Measurements from ENCODE around the gene NR1D2.

NR1D2 gene

DNA sequence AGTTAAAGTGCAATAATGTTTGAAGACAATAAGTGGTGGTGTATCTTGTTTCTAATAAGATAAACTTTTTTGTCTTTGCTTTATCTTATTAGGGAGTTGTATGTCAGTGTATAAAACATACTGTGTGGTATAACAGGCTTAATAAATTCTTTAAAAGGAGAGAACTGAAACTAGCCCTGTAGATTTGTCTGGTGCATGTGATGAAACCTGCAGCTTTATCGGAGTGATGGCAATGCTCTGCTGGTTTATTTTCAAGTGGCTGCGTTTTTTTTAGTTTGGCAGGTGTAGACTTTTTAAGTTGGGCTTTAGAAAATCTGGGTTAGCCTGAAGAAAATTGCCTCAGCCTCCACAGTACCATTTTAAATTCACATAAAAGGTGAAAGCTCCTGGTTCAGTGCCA is 25.5 kb upstream of the NR1D2 start:
- intact Hi-C loops (cut with DNase I; ENCODE audit: low total_unique reads), result no loop called here
- H3K27ac ChIP-seq, result no peak overlapping the region

GRCh38 chr3:23920151-23920655 is 24.9 kb upstream of the NR1D2 start:
- Histone ChIP-seq H3K27me3 (no peaks in the 10 kb centered on the region), H3K4me1 (peaks cover 0 to 33% (median 13%) of the 10 kb centered on the region in 4 donors), H3K27ac (no peak overlapping the region), H3K36me3 (peaks cover 21 to 41% (median 34%) of the 10 kb centered on the region in 3 donors), H3K4me3 (no peak overlapping the region), H3K9me3 (no peaks in the 10 kb centered on the region)
- TF ChIP-seq, protein P1, sequence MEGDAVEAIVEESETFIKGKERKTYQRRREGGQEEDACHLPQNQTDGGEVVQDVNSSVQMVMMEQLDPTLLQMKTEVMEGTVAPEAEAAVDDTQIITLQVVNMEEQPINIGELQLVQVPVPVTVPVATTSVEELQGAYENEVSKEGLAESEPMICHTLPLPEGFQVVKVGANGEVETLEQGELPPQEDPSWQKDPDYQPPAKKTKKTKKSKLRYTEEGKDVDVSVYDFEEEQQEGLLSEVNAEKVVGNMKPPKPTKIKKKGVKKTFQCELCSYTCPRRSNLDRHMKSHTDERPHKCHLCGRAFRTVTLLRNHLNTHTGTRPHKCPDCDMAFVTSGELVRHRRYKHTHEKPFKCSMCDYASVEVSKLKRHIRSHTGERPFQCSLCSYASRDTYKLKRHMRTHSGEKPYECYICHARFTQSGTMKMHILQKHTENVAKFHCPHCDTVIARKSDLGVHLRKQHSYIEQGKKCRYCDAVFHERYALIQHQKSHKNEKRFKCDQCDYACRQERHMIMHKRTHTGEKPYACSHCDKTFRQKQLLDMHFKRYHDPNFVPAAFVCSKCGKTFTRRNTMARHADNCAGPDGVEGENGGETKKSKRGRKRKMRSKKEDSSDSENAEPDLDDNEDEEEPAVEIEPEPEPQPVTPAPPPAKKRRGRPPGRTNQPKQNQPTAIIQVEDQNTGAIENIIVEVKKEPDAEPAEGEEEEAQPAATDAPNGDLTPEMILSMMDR (IDR thresholded peaks at IDR 0.05), result no peak
- no peak for DNase-seq
- intact Hi-C loops (cut with DNase I; ENCODE audit: low total_unique reads), result no loop called here

More for the DNA sequence above, 25.5 kb upstream of the NR1D2 start:
- peaks cover 21 to 41% (median 34%) of the 10 kb centered on the region in 3 donors for H3K36me3 ChIP-seq
- H3K4me3 ChIP-seq, result no peak overlapping the region
- H3K27me3 ChIP-seq, result no peaks in the 10 kb centered on the region
- no peak for DNase-seq
- peaks cover 0 to 38% (median 18%) of the 10 kb centered on the region in 4 donors for H3K4me1 ChIP-seq
- TF ChIP-seq, protein P1 (IDR thresholded peaks at IDR 0.05), result no peak
- H3K9me3 ChIP-seq, result no peaks in the 10 kb centered on the region

- peaks cover 21 to 41% (median 34%) of the 10 kb centered on the region in 3 donors for H3K36me3 ChIP-seq
- peaks cover 0 to 25% (median 6%) of the 10 kb centered on the region in 4 donors for H3K4me1 ChIP-seq
- DNase-seq, result no peak
- H3K9me3 ChIP-seq, result no peaks in the 10 kb centered on the region
- intact Hi-C loops (cut with DNase I; ENCODE audit: low total_unique reads), result no loop called here
- no peak overlapping the region for H3K27ac ChIP-seq
- TF ChIP-seq, protein P1 (IDR thresholded peaks at IDR 0.05), result no peak
- H3K4me3 ChIP-seq, result no peak overlapping the region
- no peaks in the 10 kb centered on the region for H3K27me3 ChIP-seq
Measured at GRCh38 chr3:23921052-23921511, 24.0 kb upstream of the NR1D2 start.

DNA sequence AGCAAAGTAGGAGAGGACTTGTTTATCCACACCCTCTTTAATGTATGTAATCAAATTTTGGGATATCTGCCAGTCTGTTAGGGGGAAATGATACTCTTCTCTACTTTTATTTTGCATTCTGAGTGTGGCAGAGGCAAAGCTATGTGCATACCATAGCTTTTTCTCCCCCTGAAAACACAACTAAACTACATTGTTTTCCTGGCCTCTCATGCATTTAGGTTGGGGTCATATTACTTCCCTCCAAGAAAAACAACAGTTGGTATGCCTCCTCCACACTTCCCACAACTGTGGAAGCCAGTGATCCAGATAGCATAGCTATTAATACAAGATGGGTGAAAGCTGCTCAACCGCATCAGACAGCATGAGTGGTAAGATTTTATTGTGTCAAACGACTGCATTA is 21.3 kb upstream of the NR1D2 start:
- DNase-seq, result no peak
- Histone ChIP-seq H3K4me1 (peaks cover 0 to 13% (median 1%) of the 10 kb centered on the region in 4 donors), H3K9me3 (no peaks in the 10 kb centered on the region), H3K36me3 (peaks cover 15 to 36% (median 26%) of the 10 kb centered on the region in 3 donors), H3K27ac (no peak overlapping the region), H3K4me3 (no peak overlapping the region), H3K27me3 (no peaks in the 10 kb centered on the region)
- TF ChIP-seq, protein P1 (IDR thresholded peaks at IDR 0.05), result no peak
- intact Hi-C loops (cut with DNase I; ENCODE audit: low total_unique reads), result no loop called here

GRCh38 chr3:23926246-23926645 is 18.8 kb upstream of the NR1D2 start:
- intact Hi-C loops (cut with DNase I; ENCODE audit: low total_unique reads), result no loop called here
- TF ChIP-seq, protein P1 (IDR thresholded peaks at IDR 0.05), result no peak
- DNase-seq, result no peak

More at GRCh38 chr3:23926246-23926645, 18.8 kb upstream of the NR1D2 start:
- H3K4me3 ChIP-seq, result no peak overlapping the region
- no peaks in the 10 kb centered on the region for H3K9me3 ChIP-seq
- H3K4me1 ChIP-seq, result no peaks in the 10 kb centered on the region
- no peak overlapping the region for H3K27ac ChIP-seq
- H3K36me3 ChIP-seq, result peaks cover 7 to 17% (median 9%) of the 10 kb centered on the region in 3 donors
- no peaks in the 10 kb centered on the region for H3K27me3 ChIP-seq

Data from tibial artery (tissue), 4 donors.